ENCODE data around the gene TMC1. TPM values are rescaled to one million over a fixed set of nuclear protein-coding genes. Genes with fewer than 3 reads are reported as not detected.

TMC1 gene
- total and polyA plus RNA-seq, 2 of the 13 experiments (the other 11 are each of a cell fraction or from before 2014, with no cell fraction given) = 0.02 to 0.03 TPM

DNA sequence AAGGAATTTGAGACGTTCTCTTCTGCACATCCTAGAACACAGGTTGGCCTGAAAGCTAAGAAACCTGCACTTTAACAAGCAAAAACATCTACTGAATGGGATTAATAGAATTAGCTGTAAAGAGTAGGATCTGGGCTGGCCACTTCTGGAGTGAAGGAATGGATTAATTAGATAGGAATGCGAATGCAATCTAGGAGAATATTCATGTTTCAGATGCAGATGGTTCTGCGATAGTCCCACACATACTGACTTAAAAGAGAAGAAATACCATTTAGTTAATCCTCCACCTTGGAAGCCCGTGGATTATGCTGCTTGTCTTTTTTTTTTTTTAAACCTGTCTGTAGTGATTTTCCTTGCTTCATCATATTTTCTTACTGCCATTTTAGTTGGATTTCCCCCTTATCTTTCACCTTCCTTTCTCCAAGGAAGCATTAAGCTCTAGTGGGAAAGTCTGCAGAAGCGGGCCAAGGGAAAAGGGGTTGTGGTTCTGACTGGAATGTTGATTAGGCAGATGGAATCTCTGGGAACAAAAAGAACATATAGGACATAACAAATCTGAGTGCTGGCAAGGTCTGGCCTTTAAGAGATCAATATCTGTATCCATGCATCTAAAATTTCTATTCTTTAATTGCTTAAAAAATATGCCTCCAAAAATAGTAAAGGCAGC, 279.1 kb downstream of the TMC1 start:
- ChIA-PET POLR2A (no interaction called here), CTCF (ENCODE audit: low intra/inter-chr PET ratio, low total read pairs) (no interaction called here)
- no peaks in the 10 kb centered on the region for H3K4me1 ChIP-seq (ENCODE audit: insufficient read depth, low read length)
- H3K9ac ChIP-seq (ENCODE audit: insufficient read depth, low read depth, low read length) = no peak overlapping the region
- no peaks in the 10 kb centered on the region for H4K20me1 ChIP-seq (ENCODE audit: insufficient read depth, low read length)
- H3K79me2 ChIP-seq (ENCODE audit: insufficient read depth, low read length) = no peaks in the 10 kb centered on the region
- no peaks in the 10 kb centered on the region for H3K27me3 ChIP-seq (ENCODE audit: control insufficient read depth in 1 of 2, insufficient read depth in 2 of 2, low read length in 2 of 2)
- H3K9me3 ChIP-seq (ENCODE audit: low read length) = no peaks in the 10 kb centered on the region
- no peak overlapping the region for H3K4me3 ChIP-seq (replicated peaks in 1 of 3; ENCODE audit: insufficient read depth in 1 of 3, low read depth in 2 of 3, low read length in 3 of 3)
- no peak for FAIRE-seq
- TF ChIP-seq SRSF1 (optimal IDR thresholded peaks at IDR 0.05; ENCODE audit: low read depth, low read length) = no peak
- TF ChIP-seq FOSL1 (CRISPR knock-in tag; IDR thresholded peaks at IDR 0.05; ENCODE audit: borderline replicate concordance) = no peak
- no peak for TF ChIP-seq ZNF12 (CRISPR knock-in tag; IDR thresholded peaks at IDR 0.05)
- no peak for TF ChIP-seq MXD4 (CRISPR knock-in tag; IDR thresholded peaks at IDR 0.05)
- no peak for TF ChIP-seq RNF219 (CRISPR knock-in tag; IDR thresholded peaks at IDR 0.05)
- TF ChIP-seq, protein P1, sequence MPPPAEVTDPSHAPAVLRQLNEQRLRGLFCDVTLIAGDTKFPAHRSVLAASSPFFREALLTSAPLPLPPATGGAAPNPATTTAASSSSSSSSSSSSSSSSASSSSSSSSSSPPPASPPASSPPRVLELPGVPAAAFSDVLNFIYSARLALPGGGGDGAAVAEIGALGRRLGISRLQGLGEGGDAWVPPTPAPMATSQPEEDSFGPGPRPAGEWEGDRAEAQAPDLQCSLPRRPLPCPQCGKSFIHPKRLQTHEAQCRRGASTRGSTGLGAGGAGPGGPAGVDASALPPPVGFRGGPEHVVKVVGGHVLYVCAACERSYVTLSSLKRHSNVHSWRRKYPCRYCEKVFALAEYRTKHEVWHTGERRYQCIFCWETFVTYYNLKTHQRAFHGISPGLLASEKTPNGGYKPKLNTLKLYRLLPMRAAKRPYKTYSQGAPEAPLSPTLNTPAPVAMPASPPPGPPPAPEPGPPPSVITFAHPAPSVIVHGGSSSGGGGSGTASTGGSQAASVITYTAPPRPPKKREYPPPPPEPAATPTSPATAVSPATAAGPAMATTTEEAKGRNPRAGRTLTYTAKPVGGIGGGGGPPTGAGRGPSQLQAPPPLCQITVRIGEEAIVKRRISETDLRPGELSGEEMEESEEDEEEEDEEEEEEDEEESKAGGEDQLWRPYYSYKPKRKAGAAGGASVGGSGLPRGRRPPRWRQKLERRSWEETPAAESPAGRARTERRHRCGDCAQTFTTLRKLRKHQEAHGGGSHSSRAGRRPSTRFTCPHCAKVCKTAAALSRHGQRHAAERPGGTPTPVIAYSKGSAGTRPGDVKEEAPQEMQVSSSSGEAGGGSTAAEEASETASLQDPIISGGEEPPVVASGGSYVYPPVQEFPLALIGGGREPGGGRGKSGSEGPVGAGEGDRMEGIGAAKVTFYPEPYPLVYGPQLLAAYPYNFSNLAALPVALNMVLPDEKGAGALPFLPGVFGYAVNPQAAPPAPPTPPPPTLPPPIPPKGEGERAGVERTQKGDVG (CRISPR knock-in tag; IDR thresholded peaks at IDR 0.05; ENCODE audit: borderline replicate concordance) = no peak
- TF ChIP-seq ZNF570 (CRISPR knock-in tag; IDR thresholded peaks at IDR 0.05; ENCODE audit: borderline replicate concordance) = no peak
- TF ChIP-seq, protein P2, sequence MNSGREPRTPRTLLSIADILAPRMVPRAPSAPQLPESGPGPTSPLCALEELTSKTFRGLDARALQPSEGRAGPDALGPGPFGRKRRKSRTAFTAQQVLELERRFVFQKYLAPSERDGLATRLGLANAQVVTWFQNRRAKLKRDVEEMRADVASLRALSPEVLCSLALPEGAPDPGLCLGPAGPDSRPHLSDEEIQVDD (CRISPR knock-in tag; IDR thresholded peaks at IDR 0.05; ENCODE audit: borderline replicate concordance) = no peak
- TF ChIP-seq ZNF350 (CRISPR knock-in tag; IDR thresholded peaks at IDR 0.05; ENCODE audit: borderline replicate concordance, low read depth) = no peak
- TF ChIP-seq ZNF333 (CRISPR knock-in tag; IDR thresholded peaks at IDR 0.05; ENCODE audit: borderline replicate concordance) = no peak
- TF ChIP-seq BORCS8-MEF2B (CRISPR knock-in tag; IDR thresholded peaks at IDR 0.05) = no peak
- TF ChIP-seq PATZ1 (CRISPR knock-in tag; IDR thresholded peaks at IDR 0.05) = no peak
- no peak for TF ChIP-seq ZFP41 (CRISPR knock-in tag; IDR thresholded peaks at IDR 0.05; ENCODE audit: borderline replicate concordance)
- no peak for TF ChIP-seq SMYD3 (CRISPR knock-in tag; IDR thresholded peaks at IDR 0.05)
- TF ChIP-seq, protein P3, sequence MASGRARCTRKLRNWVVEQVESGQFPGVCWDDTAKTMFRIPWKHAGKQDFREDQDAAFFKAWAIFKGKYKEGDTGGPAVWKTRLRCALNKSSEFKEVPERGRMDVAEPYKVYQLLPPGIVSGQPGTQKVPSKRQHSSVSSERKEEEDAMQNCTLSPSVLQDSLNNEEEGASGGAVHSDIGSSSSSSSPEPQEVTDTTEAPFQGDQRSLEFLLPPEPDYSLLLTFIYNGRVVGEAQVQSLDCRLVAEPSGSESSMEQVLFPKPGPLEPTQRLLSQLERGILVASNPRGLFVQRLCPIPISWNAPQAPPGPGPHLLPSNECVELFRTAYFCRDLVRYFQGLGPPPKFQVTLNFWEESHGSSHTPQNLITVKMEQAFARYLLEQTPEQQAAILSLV (CRISPR knock-in tag; IDR thresholded peaks at IDR 0.05; ENCODE audit: borderline replicate concordance) = no peak
- DNase-seq (ENCODE audit: low spot score) = no peak
- H2AFZ ChIP-seq (ENCODE audit: low read length) = no peak overlapping the region
- no peak overlapping the region for H3K27ac ChIP-seq (ENCODE audit: extremely low read length, insufficient read depth, low read length)
- in situ Hi-C loops (cut with HindIII; ENCODE audit: extremely low pct_ligation_motif_present, low pct_unique_long_range_greater_than_20kb) = loop anchor here (25.0 kb wide), 1 partner anchor 763 kb away; no protein-coding TSS in a partner anchor
- intact Hi-C loops (cut with micrococcal nuclease; ENCODE audit: unreplicated experiment) = no loop called here
- H3K4me2 ChIP-seq (ENCODE audit: low read depth, low read length) = no peak overlapping the region
- no peaks in the 10 kb centered on the region for H3K36me3 ChIP-seq (replicated peaks in 1 of 2; ENCODE audit: control insufficient read depth in 1 of 2, insufficient read depth in 2 of 2, low read length in 2 of 2)
- ATAC-seq = no peak
- BruUV-seq (replicated peaks) = no TSS peak
- WGBS (ENCODE audit: low lambda C conversion rate) = 29% methylated on average over 5 of the region's 5 CpGs

Data from HepG2 (cell line).